Testis (tissue), 2 donors: Measurements from ENCODE around the gene IFITM10.

Experiments used
- CTCF ChIP-seq, 3 experiments: fragments of 450-650 bp in 2 of 3; fragments of 200-600 bp in 1 of 3; sonication (generic) in 1 of 3; IDR thresholded peaks; one replicate each; pipeline ENCODE4 v1.5.1; 2016 to 2019; ENCODE audit warnings: antibody characterized with exemption in 3 of 3, mild to moderate bottlenecking in 2 of 3, moderate library complexity in 1 of 3
- POLR2A ChIP-seq: fragments of 450-650 bp; IDR thresholded peaks from one replicate; pipeline ENCODE4 v1.6.1; 2017; ENCODE audit warnings: antibody characterized with exemption, mild to moderate bottlenecking, moderate library complexity

- no peak for TF ChIP-seq POLR2A
- no peak for TF ChIP-seq CTCF (IDR thresholded peaks at IDR 0.05)
Observed at GRCh38 chr11:1732418-1733008, 17.9 kb downstream of the IFITM10 start.
